ENCODE data around the gene GRIP2. TPM values are rescaled to one million over a fixed set of nuclear protein-coding genes. Genes with fewer than 3 reads are reported as not detected.

Gene GRIP2
- total RNA-seq, 1 donor from 2014 or later: 3.3 TPM

DNA sequence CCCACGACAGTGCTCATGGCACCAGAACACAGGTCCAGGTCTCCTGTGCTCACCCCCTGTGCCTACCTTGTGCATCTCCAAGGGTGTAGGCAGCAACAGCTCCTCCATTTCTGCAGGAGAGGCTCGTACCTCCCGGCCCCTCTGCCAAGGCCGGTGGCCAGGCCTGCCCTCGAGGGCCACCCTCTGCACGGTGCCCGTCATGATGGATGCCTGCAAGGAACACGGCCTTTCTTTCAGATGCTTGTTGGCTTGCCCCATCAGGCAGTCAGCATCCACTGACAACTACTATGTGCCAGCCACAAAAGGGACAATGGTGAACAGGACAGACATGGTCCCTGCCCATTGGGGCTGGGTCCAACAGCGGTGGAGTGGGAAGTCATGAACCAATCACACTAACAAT lies 43.8 kb downstream of the GRIP2 start:
- Histone ChIP-seq H3K27me3 (ENCODE audit: insufficient read depth, low read length) (peaks cover 6% of the 10 kb centered on the region), H3K79me2 (ENCODE audit: insufficient read depth, low read length) (no peaks in the 10 kb centered on the region), H3K36me3 (ENCODE audit: insufficient read depth, low read length) (no peaks in the 10 kb centered on the region), H3K4me3 (ENCODE audit: insufficient read depth, low read depth, low read length) (no peak overlapping the region), H3K9me3 (ENCODE audit: insufficient read depth, low read depth, low read length) (no peaks in the 10 kb centered on the region), H3K27ac (ENCODE audit: low read depth, low read length) (no peak overlapping the region), H4K20me1 (ENCODE audit: insufficient read depth, low read length) (no peaks in the 10 kb centered on the region), H3K4me1 (ENCODE audit: insufficient read depth, low read length) (no peaks in the 10 kb centered on the region), H2AFZ (ENCODE audit: low read depth, low read length) (no peak overlapping the region), H3K4me2 (ENCODE audit: low read length) (no peak overlapping the region), H3K9ac (ENCODE audit: low read length) (no peak overlapping the region)
- no peak for DNase-seq (ENCODE audit: low read depth)
- Mint-ChIP-seq H3K27ac (ENCODE audit: unreplicated experiment) (no peak overlapping the region), H3K4me3 (ENCODE audit: unreplicated experiment) (no peak overlapping the region), H3K36me3 (ENCODE audit: low read depth, unreplicated experiment) (no peaks in the 10 kb centered on the region), H3K27me3 (ENCODE audit: low read depth, unreplicated experiment) (peaks cover 24% of the 10 kb centered on the region), H3K9me3 (ENCODE audit: unreplicated experiment) (no peaks in the 10 kb centered on the region), H3K4me1 (ENCODE audit: low read depth, unreplicated experiment) (no peaks in the 10 kb centered on the region)
- no peak for TF ChIP-seq CTCF (IDR thresholded peaks at IDR 0.05; ENCODE audit: insufficient read depth, low read depth, low read length)
- no peak for TF ChIP-seq EZH2 (IDR thresholded peaks at IDR 0.05; ENCODE audit: insufficient read depth, low read length)
- no peak for FAIRE-seq

GRCh38 chr3:14494973-14495300 lies 45.2 kb downstream of the GRIP2 start:
- H3K9ac ChIP-seq (ENCODE audit: low read length): no peak overlapping the region
- H3K9me3 ChIP-seq (ENCODE audit: insufficient read depth, low read depth, low read length): no peaks in the 10 kb centered on the region
- Mint-ChIP-seq H3K9me3 (ENCODE audit: unreplicated experiment) (no peaks in the 10 kb centered on the region), H3K4me1 (ENCODE audit: low read depth, unreplicated experiment) (no peaks in the 10 kb centered on the region), H3K36me3 (ENCODE audit: low read depth, unreplicated experiment) (peaks cover 2% of the 10 kb centered on the region), H3K4me3 (ENCODE audit: unreplicated experiment) (no peak overlapping the region), H3K27ac (ENCODE audit: unreplicated experiment) (no peak overlapping the region), H3K27me3 (ENCODE audit: low read depth, unreplicated experiment) (peaks cover 26% of the 10 kb centered on the region)
- no peaks in the 10 kb centered on the region for H3K36me3 ChIP-seq (ENCODE audit: insufficient read depth, low read length)
- TF ChIP-seq CTCF (IDR thresholded peaks at IDR 0.05; ENCODE audit: insufficient read depth, low read depth, low read length): no peak
- TF ChIP-seq EZH2 (IDR thresholded peaks at IDR 0.05; ENCODE audit: insufficient read depth, low read length): no peak
- H4K20me1 ChIP-seq (ENCODE audit: insufficient read depth, low read length): no peaks in the 10 kb centered on the region
- FAIRE-seq: no peak
- H3K79me2 ChIP-seq (ENCODE audit: insufficient read depth, low read length): no peaks in the 10 kb centered on the region
- no peak overlapping the region for H3K4me3 ChIP-seq (ENCODE audit: insufficient read depth, low read depth, low read length)
- no peak for DNase-seq (ENCODE audit: low read depth)
- H3K4me1 ChIP-seq (ENCODE audit: insufficient read depth, low read length): no peaks in the 10 kb centered on the region
- no peak overlapping the region for H3K27ac ChIP-seq (ENCODE audit: low read depth, low read length)
- H3K4me2 ChIP-seq (ENCODE audit: low read length): no peak overlapping the region
- H3K27me3 ChIP-seq (ENCODE audit: insufficient read depth, low read length): peaks cover 6% of the 10 kb centered on the region
- no peak overlapping the region for H2AFZ ChIP-seq (ENCODE audit: low read depth, low read length)

DNA sequence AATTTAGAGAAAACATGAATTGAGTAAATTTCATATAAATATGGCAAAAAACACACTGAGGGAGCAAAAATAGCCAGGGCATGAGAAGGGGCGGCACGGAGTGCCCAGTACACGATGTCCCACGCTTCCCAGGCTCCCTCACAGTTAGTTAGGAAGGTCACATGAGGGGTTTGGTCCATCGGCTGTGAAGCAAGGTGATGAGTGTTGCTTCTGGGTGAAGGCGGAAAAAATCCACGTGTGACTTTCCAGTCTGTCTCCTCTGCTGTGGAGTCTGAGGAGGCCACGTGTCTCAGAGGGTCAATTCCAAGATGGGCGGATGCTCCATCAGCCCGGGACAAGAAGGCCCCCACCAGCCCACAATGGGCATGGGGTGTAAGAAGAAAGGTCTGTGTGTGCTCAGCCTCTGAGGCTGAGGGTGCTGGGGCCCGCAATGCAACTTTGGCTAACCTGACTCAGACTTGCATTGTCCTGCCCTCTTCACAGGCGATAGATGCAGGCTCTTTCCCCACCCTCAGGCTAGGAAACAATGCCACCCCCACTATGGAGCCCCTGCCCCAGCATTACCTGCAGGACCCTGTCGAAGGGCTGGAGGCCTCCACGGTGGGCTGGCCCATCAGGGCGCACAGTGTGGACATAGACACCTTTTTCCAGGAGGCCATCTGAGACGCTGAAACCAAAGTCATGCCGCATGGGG lies 45.7 kb downstream of the GRIP2 start:
- Histone ChIP-seq H3K9me3 (ENCODE audit: insufficient read depth, low read depth, low read length) (no peaks in the 10 kb centered on the region), H3K27me3 (ENCODE audit: insufficient read depth, low read length) (peaks cover 6% of the 10 kb centered on the region), H3K36me3 (ENCODE audit: insufficient read depth, low read length) (no peaks in the 10 kb centered on the region), H3K27ac (ENCODE audit: low read depth, low read length) (no peak overlapping the region), H2AFZ (ENCODE audit: low read depth, low read length) (no peak overlapping the region), H3K4me2 (ENCODE audit: low read length) (no peak overlapping the region), H4K20me1 (ENCODE audit: insufficient read depth, low read length) (no peaks in the 10 kb centered on the region), H3K4me1 (ENCODE audit: insufficient read depth, low read length) (no peaks in the 10 kb centered on the region), H3K79me2 (ENCODE audit: insufficient read depth, low read length) (no peaks in the 10 kb centered on the region), H3K9ac (ENCODE audit: low read length) (no peak overlapping the region), H3K4me3 (ENCODE audit: insufficient read depth, low read depth, low read length) (no peak overlapping the region)
- Mint-ChIP-seq H3K27me3 (ENCODE audit: low read depth, unreplicated experiment) (peaks cover 26% of the 10 kb centered on the region), H3K4me3 (ENCODE audit: unreplicated experiment) (no peak overlapping the region), H3K36me3 (ENCODE audit: low read depth, unreplicated experiment) (peaks cover 2% of the 10 kb centered on the region), H3K27ac (ENCODE audit: unreplicated experiment) (no peak overlapping the region), H3K4me1 (ENCODE audit: low read depth, unreplicated experiment) (no peaks in the 10 kb centered on the region), H3K9me3 (ENCODE audit: unreplicated experiment) (no peaks in the 10 kb centered on the region)
- no peak for TF ChIP-seq CTCF (IDR thresholded peaks at IDR 0.05; ENCODE audit: insufficient read depth, low read depth, low read length)
- TF ChIP-seq EZH2 (IDR thresholded peaks at IDR 0.05; ENCODE audit: insufficient read depth, low read length): no peak
- DNase-seq (ENCODE audit: low read depth) (no peak), FAIRE-seq (no peak)

Data from astrocyte (in vitro differentiated cells and primary cell).